GOT3 (cell line): Measurements from ENCODE around the gene TXNL4B.
"Not testable (repeated sequence)": the region's sequence is repeated elsewhere in the genome, so short reads cannot be mapped to it uniquely, and the experiment has no call there.

Source experiments
- DNase-seq: peaks from one replicate; lab custom pipeline; 2025; ENCODE audit warnings: mixed read lengths; lab: John Stamatoyannopoulos, UW

Gene TXNL4B

DNA sequence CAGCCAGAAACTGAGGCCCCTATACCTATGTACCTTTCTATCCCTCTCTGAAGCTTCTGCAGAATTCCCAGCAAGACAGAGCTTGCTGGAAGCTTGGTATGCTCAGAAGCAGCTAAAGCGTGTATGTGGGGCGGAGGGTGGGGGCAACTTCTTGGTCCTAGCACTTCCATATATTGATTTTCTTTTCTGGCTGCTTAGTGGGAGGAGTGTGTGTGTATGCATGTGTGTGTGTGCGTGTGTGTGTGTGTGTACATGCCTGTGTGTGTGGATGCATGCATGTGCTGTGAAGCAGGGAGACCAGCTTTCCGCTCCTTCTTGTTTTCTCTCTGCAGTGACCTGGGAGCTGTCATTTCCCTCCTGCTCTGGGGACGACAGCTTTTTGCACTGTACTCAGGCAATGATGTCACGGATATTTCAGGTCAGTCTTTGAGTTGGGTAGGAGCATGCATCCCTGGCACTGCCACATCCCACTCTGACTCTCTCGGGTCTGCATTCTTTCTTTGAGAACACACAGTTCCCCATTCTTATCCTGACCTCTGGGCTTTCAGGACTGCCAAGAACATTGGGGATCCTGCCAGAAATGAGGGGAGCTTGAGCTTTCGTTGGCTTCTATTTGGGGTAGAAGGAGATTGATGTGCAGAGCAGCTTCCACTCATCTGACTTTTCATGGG lies 19.7 kb downstream of the TXNL4B start:
- no peak for DNase-seq

DNA sequence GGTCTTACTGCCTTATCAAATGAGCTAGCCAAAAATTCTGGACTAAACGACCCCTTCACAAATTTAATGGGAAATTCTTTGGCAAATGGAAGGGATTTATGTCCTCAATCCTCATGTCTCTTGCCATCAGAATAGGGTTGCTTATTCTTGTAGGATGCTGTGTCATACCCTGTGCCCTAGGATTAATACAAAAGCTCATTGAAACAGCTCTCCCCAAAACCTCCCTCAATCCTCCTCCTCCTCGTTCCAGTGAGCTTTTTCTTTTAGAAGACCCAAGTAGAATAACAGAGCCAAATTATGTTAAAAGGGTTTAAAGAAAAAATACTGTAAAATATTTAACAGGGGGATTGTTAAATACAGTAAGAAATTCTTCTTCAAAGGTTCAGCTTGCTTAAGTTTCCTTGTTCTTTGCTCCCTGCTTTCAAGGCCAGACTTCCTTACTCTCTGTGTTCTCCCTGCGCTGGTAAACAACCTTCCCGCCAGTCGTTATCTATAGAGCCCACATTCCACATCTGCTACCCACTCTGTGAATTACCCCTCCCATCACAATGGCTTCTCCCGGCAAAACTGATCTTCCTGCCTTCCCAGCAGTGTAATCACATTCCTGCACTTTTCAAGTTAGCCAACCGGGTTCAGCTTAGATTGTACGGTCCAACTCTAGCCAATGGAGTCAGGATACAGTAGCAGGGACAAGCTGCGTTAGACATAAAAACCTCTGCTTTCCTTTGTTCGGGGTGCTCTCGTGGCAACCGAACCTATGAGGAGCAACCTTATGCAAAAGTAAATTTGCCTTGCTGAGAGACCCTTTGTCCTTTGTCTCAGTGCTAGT lies 20.7 kb downstream of the TXNL4B start:
- no peak for DNase-seq

DNA sequence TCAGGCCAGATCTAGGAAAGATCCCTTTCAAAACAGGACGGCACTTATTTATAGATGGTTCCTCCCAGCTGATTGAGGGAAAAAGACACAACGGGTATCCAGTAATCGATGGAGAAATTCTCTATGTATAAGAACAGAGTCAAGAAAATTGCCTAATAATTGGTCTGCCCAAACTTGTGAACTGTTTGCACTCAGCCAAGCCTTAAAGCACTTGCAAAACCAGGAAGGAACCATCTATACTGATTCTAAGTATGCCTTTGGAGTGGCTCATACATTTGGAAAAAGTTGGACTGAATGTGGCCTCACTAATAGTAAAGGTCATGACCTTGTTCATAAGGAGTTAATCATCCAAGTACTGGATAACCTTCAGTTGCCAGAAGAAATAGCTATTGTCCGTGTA lies 24.5 kb downstream of the TXNL4B start:
- DNase-seq: no peak

DNA sequence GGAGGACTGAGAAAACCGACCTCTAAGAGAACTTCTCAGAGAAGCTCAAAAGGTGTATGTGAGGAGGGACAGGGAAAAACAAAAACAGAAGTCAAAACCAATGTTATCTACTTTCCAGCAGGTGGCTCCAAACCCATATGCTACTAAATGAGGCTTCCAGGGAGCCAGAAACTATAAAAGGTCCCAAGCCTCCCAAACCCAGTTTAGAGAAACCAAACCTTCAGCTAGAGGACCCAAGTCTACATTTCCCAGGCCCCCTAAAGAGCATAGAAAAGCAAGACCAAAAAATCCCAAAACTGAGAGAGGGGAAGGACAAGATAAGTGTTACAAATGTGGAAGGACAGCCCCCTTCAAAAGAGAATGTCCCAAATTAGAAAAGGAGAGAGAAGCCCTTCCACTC lies 26.7 kb downstream of the TXNL4B start:
- no peak for DNase-seq

DNA sequence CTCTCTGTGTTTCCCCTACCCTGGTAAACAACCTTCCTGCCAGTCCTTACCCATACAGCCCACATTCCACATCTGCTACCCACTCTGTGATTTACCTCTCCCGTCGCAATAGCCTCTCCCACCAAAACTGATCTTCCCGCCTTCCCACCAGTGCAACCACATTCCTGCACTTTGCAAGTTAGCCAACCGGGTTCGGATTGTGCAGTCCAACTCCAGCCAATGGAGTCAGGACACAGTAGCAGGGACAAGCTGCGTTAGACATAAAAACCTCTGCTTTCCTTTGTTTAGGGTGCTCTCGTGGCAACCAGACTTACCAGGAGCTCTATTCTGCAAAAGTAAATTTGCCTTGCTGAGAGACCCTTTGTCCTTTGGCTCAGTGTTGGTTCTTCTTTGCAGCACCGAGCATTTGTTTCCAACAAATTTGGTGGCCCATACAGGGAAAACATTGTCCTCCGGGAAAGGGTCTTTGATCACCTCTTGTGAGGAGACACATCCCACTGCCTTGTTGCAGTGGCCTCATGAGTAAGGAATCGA lies 29.0 kb downstream of the TXNL4B start:
- no peak for DNase-seq

DNA sequence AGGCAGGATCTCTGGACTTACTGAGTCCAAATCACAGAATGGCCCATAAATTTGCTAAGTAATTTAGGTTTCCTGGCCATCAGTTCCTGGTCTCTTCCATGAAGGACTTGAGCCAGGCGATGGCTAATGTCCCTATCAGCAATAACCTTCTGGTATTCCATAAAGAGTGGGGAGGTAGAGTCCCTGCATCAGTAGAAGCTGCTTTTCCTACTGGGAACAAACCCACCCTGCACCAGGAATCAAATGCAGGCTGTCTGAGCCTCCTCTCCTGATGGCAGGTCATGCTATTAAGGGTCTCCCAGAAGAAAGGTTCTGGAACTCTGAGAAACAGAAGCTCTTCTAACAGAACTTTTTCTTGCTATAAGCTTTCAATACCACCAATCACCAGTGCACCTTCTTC lies 31.9 kb downstream of the TXNL4B start:
- no peak for DNase-seq

DNA sequence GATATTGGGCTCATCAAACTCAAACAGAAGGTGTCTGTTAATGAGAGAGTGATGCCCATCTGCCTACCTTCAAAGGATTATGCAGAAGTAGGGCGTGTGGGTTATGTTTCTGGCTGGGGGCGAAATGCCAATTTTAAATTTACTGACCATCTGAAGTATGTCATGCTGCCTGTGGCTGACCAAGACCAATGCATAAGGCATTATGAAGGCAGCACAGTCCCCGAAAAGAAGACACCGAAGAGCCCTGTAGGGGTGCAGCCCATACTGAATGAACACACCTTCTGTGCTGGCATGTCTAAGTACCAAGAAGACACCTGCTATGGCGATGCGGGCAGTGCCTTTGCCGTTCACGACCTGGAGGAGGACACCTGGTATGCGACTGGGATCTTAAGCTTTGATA lies 33.0 kb downstream of the TXNL4B start:
- DNase-seq: no peak

DNA sequence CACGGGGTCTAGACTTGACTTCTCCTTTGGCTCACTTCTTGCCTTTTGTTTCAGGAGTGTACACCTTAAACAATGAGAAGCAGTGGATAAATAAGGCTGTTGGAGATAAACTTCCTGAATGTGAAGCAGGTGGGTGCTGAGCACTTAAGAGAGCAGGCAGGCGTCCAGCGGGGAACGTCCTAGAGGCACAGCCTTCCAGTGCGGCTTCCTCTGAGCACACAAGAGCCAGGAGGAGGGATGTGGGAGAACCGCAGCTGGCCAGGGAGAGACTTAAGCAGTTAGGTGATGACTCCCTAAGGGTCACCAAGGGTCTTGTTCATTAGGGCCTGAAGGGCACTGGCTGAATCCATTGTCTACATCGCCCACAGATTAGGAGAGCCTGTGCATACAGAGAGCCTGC lies 34.4 kb downstream of the TXNL4B start:
- not testable (repeated sequence) for DNase-seq

DNA sequence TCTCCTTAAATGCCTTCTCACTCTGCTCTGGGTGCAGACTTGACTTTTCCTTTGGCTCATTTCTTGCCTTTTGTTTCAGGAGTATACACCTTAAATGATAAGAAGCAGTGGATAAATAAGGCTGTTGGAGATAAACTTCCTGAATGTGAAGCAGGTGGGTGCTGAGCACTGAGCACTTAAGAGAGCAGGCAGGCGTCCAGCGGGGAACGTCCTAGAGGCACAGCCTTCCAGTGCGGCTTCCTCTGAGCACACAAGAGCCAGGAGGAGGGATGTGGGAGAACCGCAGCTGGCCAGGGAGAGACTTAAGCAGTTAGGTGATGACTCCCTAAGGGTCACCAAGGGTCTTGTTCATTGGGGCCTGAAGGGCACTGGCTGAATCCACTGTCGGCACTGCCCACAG lies 36.1 kb downstream of the TXNL4B start:
- not testable (repeated sequence) for DNase-seq

DNA sequence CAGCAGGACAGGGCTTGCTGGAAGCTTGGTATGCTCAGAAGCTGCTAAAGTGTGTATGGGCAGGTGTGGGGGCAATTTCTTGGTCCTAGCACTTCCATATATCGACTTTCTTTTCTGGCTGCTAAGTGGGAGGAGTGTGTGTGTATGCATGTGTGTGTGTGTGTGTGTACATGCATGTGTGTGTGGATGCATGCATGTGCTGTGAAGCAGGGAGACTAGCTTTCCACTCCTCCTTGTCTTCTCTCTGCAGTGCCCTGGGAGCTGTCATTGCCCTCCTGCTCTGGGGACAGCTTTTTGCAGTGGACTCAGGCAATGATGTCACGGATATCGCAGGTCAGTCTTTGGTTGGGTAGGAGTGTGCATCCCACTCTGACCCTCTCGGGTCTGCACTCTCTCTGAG lies 37.5 kb downstream of the TXNL4B start:
- DNase-seq: no peak

DNA sequence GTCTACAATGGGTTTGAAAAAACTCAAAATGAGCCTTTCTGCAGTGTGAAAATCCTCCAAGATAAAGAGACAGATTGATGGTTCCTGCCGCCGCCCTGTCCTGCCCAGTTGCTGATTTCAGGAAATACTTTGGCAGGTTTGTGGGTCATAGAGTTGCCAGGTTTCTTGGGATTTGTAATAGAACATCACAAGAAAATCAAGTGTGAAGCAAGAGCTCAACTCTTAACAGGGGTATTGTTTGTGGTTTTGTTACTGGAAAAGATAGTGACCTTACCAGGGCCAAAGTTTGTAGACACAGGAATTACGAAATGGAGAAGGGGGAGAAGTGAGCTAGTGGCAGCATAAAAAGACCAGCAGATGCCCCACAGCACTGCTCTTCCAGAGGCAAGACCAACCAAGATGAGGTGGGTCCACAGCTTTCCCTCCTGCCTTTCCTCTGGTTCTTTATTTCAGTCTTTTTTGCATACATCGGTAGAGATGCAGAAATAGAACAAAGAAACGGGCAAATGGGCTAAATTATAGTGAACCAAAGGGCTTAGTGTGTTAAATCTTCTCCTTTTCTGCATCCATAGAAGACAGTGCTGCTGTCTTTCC lies 39.1 kb downstream of the TXNL4B start, which contains the start of gene HP:
TSS of gene HP (plus strand) at position 252 of the 594 bp plus-strand sequence. CDS start at position 400, 148 bp downstream.
- DNase-seq: not testable (repeated sequence)

DNA sequence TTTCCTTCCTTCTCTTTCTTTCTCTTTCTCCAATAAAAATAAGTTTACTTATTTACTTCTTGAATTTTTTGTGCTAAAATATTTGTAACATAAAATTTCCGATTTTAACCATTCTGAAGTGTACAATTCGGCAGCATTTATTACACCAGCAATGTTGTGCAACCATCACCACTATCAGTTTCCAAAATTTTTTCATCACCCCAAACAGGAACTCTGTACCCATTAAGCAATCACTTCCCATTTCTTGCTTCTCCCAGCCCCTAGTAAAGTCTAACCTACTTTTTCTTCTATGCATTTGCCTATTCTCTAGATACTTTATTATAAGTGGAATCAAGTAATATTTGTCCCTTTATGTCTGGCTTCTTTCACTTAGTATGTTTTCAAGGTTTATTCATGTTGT lies 41.6 kb downstream of the TXNL4B start:
- DNase-seq: no peak

DNA sequence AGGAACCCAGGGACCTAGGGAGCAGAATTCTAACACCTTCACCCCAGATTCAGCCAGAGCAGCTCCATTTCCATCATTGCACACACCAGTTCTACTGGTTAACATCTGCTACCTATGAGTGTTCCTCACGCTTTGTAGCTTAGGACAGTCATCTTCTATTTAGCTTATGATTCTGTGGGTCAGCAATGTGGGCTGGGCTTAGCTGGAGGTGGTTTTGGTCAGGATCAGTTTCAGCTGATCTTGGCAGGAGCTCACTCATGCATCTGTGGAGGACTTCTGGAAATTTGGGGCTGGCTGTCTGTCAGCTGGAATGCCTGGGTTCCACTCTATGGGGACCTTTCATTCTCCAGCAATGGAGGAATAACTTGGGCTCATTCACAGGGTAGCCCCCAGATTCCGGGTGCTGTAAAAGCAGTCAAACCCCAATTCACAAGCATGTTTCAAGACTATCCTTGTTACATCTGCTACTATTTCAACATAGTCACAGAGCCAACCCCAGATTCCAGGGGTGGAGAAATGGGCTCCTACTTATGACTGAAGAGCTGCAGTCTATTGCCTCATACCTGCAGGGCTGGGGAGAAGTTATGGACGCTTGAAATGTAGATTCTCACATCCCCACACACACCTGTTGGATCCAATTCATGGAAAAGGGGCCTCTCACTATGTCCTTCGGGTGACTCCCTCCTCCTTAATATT lies 42.5 kb downstream of the TXNL4B start:
- DNase-seq: no peak

DNA sequence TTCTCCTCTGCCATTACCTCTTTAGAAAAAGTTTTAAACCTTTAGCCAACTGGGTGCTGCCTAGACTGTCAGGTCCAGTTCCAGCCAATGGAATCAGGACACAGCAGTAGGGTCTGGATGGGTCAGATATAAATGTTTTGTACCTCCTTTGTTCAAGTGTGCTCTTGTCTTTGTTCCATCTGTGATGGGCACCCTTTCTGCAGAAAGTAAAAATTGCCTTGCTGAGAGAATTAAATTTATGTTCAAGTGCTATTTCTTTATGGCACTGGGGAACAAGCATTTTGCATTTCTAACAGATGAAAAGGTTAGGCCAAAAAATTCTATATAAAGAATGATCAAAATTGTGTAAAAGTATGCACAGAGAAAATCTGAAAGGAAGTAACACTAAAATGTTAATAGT lies 44.3 kb downstream of the TXNL4B start:
- DNase-seq: no peak

DNA sequence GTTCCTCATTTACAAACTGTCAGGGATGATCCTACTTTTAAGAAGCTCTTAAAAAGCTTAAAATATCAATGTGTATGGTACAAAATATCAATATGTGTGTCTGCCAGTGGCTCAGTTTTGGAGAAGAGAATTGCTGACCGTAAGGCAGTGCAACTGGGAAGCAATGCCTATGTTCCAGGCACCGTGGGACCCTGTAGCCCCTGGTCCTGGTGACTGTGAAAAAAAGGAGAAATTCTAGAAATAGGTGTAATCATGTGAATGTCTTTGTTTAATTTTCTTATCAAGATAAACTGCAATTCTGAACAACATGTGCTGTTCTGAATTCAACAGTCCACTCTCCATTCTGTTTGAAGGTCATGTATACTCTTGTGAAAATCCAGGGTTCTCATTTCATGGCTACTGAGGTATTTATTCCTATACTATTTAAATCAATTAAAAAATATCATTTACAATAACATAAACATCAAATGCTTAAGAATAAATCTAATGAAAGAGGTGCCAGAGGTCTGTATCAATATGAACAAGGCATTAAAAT lies 48.5 kb downstream of the TXNL4B start:
- no peak for DNase-seq

DNA sequence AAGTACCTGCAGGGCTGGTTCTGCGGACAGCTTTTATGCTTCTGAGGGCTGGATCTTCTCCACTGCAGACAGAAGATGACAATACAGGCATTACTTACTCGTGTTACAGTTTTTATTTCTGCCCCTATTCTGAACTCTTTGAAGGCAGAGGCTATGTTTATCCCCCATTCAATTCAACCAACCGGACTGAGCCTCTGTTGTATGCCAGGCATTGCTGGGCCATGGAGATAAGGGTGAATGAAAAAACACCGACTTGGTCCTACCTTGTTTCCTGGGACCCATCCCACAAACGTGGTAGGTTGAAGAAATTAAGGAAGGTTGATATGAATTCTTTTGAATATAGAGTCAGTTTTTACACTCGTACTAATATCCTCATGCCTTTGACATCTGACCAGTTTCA lies 49.1 kb downstream of the TXNL4B start:
- DNase-seq: no peak

DNA sequence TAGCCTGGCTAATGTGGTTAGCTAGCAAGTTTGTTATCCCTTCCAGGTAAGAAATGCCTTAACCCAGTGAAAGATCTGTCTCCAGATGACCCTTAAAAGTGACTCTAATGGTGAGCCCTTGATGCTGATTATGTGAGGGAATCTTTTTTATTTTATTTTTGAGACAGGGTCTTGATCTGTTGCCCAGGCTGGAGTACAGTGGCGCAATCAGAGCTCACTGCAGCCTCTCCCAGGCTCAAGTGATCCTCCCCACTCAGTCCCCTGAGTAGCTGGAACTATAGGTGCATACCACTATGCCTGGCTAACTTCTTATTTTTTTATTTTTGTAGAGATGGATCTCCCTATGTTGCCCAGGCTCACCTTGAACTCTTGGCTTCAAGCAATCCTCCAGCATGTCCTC lies 49.9 kb downstream of the TXNL4B start:
- DNase-seq: no peak

DNA sequence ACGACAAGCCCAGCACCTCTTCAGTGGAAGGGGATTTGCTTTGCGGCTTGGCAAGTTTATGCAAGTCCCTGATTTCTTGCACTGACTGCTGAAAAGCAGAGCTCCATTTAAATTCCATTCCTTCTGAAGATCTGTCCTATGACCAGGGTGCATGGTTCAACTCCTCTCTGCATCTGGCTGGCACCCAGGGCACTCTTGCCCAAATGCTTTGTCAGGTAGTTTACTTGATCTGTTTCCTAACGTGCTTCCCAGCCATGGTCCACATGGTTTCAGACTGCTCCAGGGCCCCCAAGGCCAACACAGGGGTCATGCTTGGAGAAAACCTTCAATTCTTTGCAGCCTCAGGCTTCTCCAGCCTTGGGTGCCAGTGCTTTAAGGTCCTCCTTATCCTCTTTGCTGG lies 50.4 kb downstream of the TXNL4B start:
- no peak for DNase-seq

DNA sequence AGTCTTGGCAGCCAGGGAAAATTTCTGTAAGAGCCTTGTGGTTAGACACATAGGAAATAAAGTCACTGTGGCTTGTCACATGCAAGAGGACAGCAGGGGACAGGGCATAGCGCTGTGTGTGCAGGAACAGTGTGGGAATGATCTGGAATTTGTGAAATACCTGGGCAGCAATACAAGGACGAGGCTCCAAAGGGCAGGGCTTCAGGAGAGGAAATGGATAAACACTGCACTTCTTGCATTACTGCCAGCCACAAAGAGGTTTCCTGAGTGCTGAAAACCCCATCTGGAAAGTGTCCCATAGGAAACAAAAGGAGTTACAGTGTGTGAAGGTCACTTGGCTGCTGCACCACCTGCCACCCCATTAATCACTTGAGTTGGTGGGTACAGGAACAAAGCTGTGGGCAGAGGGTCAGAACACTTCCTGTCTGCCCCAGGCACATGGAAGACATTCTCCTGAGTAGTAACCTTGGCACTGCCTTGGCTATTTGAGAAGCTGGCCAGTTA lies 51.2 kb downstream of the TXNL4B start:
- DNase-seq: no peak

DNA sequence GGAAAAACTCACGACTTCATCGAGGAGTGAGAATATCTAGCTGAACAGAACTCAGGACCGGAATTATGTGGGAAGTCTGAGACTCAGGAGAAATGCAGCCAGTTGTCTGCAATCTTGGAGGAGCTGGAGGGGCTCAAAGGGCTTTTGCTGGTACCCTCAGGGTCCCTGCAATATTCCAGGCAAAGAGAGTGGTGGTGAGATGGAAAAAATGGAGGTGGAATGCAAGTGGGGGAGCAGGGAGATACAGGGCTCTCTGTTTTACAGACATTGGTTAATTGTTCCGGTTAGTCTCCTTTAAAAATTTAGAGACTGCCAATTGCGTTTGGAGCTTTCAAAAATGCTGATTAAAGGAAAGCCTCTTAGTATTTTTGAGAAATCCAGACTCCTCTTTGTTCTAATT lies 57.3 kb downstream of the TXNL4B start:
- DNase-seq: no peak
